ENCODE measurements around the gene GEMIN2. TPM values are rescaled to one million over a fixed set of nuclear protein-coding genes. Genes with fewer than 3 reads are reported as not detected.

The GEMIN2 gene, protein sequence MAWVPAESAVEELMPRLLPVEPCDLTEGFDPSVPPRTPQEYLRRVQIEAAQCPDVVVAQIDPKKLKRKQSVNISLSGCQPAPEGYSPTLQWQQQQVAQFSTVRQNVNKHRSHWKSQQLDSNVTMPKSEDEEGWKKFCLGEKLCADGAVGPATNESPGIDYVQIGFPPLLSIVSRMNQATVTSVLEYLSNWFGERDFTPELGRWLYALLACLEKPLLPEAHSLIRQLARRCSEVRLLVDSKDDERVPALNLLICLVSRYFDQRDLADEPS
- total RNA-seq = 24.3 and 27.3 TPM in 2 replicates

DNA sequence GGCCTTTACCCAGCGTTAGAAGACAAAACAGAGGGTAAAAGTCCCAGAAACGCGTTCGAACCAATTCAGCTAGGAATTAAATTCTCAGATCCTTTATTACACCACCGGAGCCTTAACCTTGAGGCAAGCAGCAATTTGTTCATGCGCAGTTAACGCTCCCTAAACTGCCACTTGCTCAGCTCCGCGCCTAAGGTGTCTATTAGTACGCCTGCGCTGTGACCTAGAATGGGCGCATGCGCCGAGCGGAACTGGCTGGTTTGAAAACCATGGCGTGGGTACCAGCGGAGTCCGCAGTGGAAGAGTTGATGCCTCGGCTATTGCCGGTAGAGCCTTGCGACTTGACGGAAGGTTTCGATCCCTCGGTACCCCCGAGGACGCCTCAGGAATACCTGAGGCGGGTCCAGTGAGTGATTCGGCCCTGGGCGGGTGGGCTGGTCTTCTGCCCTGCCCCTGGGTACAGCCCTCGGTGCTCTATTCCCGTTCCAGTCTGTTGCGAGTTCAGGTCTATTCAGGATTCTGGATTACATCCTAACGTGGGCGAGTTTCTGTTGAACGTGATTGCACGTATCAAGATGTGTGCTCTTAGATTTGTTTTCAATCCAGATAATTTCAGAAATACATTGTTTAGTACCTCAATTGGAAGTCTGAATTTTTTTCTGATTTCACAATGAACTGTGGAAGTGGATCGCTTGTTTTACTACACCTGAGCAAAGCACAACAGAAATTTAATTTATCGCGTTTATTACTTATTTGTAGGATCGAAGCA lies at the start of gene GEMIN2:
Gene GEMIN2 (plus strand): TSS at position 251 of the 766 bp plus-strand sequence. CDS start 16 bp downstream, at position 267.

DNA sequence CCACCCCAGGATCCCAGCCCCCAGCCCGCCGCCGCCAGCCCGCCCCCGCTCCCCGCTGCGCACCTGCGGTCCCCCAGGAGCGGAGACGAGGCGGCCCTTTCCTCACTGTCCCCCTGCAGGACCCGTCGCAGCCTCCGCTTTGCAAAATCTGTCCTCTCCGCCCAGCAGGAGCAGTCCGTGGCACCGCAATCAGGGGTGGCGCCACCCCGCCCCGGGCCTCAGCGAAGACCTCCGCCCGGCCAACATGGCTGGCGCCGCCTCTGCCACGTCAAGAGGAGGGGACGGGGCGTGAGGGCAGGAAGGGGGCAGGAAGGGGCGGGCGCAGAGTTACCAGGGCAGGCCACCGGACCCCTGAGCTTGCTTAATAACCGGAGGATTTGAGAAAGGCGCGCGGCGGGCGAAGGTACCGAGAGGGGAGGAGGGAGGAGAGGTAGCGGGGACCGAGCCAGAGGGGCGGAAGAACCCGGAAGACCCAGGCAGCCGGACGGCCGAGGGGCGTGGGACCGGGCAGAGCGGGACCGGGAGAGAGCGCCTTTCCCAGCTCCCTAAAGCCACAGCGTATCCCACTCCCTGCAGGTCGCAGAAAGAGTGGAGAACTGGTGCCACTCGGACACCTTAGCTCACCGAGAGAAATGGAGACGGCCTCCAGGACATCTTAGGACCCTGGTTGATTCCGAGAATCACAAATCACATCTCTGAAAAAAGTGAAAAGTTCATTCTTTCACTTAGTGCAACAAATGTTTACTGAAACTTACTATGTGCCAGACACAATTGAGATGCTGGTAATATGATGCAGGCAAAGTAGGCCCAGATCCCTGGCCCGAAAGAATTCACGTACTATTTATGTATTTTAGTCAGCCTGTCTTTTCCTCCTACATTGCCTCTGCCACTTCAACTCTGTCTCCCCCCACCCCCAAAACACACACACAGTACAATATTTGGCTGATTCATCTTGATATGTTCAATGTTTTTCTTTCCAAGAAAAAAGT lies 10.9 kb upstream of the GEMIN2 start, which contains the start of gene SEC23A:
Gene SEC23A (minus strand): TSS at position 267 of the 989 bp plus-strand sequence. CDS start 7,117 bp downstream, outside the sequence.

DNA sequence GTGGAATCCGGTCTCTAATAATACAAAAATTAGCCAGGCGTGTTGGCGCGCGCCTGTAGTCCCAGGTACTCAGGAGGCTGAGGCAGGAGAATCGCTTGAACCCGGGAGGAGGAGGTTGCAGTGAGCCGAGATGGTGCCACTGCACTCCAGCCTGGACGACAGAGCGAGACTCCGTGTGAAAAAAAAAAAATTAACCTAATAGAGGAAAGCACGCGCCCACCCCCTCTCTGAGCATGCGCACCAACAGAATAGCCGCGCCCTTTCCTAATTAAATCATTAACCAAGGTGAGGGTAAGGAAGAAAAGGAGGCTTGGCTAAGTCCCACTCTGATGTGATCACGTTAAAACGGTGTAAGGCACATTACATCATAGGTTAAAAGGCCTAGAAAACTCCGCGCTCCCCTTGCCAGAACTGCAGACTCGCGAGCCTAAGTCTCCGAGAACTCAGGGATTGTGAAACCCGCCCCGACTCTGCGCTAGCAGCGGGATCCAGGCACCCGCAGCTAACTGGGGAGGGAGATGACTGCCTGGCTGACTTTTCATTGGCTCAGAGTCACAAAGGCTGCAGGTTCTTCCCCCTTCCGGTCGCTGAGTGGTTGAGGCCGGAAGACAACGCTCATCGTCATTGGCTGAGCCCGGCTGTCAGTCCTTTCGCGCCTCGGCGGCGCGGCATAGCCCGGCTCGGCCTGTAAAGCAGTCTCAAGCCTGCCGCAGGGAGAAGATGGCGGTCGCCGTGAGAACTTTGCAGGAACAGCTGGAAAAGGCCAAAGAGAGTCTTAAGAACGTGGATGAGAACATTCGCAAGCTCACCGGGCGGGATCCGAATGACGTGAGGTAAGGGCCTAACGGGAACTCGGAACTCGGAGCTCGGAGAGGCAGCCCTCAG lies 60.7 kb downstream of the GEMIN2 start, which contains the start of gene PNN:
Gene PNN (plus strand): TSS at position 695 of the 885 bp plus-strand sequence. CDS start 26 bp downstream, at position 721.

Other genes starting within 250 kb of the GEMIN2 start
- 215 and 265 TPM in 2 replicates for gene SEC23A, start 11.1 kb upstream of the GEMIN2 start, total RNA-seq
- 17.3 and 19.5 TPM in 2 replicates for gene TRAPPC6B, start 56.0 kb downstream of the GEMIN2 start, total RNA-seq
- 20.7 and 24.8 TPM in 2 replicates for gene PNN, start 60.9 kb downstream of the GEMIN2 start, total RNA-seq
- 10.5 and 14.3 TPM in 2 replicates for gene MIA2, start 119.6 kb downstream of the GEMIN2 start, total RNA-seq